OCI-LY3 (cell line): ENCODE data around the gene IAPP.

Source experiments
- H2AFZ ChIP-seq: fragments of 200-600, 300-600 bp; shearing (Covaris generic); 2 replicates; pipeline ENCODE4 v1.6.0; 2014; ENCODE audit warnings: antibody characterized with exemption, low read depth, low read length
- H3K27ac ChIP-seq: fragments of 200-600, 300-600 bp; sonication (generic); 2 replicates; pipeline ENCODE4 v1.5.1; 2014; ENCODE audit warnings: mild to moderate bottlenecking, low read length, moderate library complexity, mixed read lengths
- H3K27me3 ChIP-seq: fragments of 200-600, 300-600 bp; sonication (generic); 2 replicates; pipeline ENCODE4 v1.6.1; 2014; ENCODE audit warnings: low read depth, low read length, mixed read lengths
- H3K36me3 ChIP-seq: fragments of 200-600, 300-600 bp; sonication (generic); replicated peaks from 2 replicates; pipeline ENCODE3; 2014; ENCODE audit warnings: low read depth, low read length, mixed read lengths
- H3K4me1 ChIP-seq: fragments of 300-600, 200-600 bp; sonication (generic); 2 replicates; pipeline ENCODE4 v1.6.1; 2014; ENCODE audit warnings: low read length, mixed read lengths
- H3K4me2 ChIP-seq: fragments of 200-600, 300-600 bp; sonication (generic); 2 replicates; pipeline ENCODE4 v1.6.1; 2014; ENCODE audit warnings: low read length, mixed read lengths
- H3K4me3 ChIP-seq: fragments of 300-600, 200-600 bp; sonication (generic); 2 replicates; pipeline ENCODE4 v1.5.1; 2014; ENCODE audit warnings: antibody characterized with exemption, mild to moderate bottlenecking, low read length, moderate library complexity
- H3K79me2 ChIP-seq: fragments of 300-600, 200-600 bp; shearing (Covaris generic); 2 replicates; pipeline ENCODE4 v1.6.1; 2014; ENCODE audit warnings: mild to moderate bottlenecking, low read length, mixed read lengths
- H3K9ac ChIP-seq: fragments of 300-600, 200-600 bp; shearing (Covaris generic); 2 replicates; pipeline ENCODE4 v1.6.0; 2014; ENCODE audit warnings: mild to moderate bottlenecking, low read length, moderate library complexity
- H3K9me3 ChIP-seq: fragments of 200-600, 300-600 bp; shearing (Covaris generic); 2 replicates; pipeline ENCODE4 v1.6.1; 2014; ENCODE audit warnings: low read length, mixed read lengths; ENCODE audit not compliant: insufficient read depth
- H4K20me1 ChIP-seq: fragments of 200-600, 300-600 bp; sonication (generic); 2 replicates; pipeline ENCODE4 v1.6.1; 2016; ENCODE audit warnings: low read length, mixed read lengths; ENCODE audit not compliant: insufficient read depth
- EZH2phosphoT487 ChIP-seq: fragments of 200-600 bp; shearing (Covaris generic); IDR thresholded peaks from 2 replicates; pipeline ENCODE4 v1.6.1; 2018; ENCODE audit warnings: antibody characterized with exemption, mixed run types, low read depth
- TF ChIP-seq, protein P1 (sequence below): fragments of 200-600, 300-600 bp; sonication (generic); IDR thresholded peaks from 2 replicates; pipeline ENCODE4 v1.5.1; 2014; ENCODE audit warnings: antibody characterized with exemption, low read length, low read depth

The IAPP gene

DNA sequence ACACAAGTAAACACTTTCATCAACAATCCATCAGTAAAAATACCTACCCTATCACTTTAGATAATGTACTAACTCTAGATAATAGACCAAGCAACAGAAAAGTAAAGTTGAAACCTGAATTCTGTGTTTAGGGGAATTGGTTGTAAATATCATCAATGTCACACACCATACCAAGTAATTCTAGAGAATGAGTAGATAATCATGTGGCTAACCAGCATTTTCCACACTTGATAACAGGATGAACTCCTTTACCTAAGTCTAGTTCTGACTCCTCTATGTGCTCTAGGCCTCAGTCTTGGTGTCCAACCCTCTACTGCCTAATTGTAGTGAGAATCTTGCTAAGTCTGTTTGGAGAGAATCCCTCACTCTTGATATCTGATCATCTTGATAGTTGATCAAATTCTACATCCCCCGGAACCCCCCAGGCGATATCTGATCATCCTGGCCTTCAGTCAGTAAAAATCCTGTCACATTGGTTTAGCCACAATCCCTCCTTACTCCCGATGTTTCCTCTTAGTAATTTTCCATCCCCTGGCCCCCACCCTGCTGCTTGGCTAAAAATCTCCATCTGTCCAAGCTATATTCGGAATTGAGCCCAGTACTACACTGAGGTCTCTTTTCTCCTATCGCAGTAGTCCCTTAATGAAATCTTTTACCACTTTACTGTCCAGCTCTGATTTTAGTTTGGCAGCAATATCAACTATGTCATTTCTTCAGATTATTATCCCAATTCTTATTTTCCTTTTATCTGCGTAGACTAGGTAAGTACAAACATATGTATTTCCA lies 34.5 kb upstream of the IAPP start:
- no peaks in the 10 kb centered on the region for H3K79me2 ChIP-seq
- no peak overlapping the region for H2AFZ ChIP-seq
- TF ChIP-seq, protein P1, sequence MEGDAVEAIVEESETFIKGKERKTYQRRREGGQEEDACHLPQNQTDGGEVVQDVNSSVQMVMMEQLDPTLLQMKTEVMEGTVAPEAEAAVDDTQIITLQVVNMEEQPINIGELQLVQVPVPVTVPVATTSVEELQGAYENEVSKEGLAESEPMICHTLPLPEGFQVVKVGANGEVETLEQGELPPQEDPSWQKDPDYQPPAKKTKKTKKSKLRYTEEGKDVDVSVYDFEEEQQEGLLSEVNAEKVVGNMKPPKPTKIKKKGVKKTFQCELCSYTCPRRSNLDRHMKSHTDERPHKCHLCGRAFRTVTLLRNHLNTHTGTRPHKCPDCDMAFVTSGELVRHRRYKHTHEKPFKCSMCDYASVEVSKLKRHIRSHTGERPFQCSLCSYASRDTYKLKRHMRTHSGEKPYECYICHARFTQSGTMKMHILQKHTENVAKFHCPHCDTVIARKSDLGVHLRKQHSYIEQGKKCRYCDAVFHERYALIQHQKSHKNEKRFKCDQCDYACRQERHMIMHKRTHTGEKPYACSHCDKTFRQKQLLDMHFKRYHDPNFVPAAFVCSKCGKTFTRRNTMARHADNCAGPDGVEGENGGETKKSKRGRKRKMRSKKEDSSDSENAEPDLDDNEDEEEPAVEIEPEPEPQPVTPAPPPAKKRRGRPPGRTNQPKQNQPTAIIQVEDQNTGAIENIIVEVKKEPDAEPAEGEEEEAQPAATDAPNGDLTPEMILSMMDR = no peak
- no peak for TF ChIP-seq EZH2phosphoT487
- H4K20me1 ChIP-seq = no peaks in the 10 kb centered on the region
- H3K27ac ChIP-seq = no peak overlapping the region
- H3K4me3 ChIP-seq = no peak overlapping the region
- H3K9ac ChIP-seq = no peak overlapping the region
- no peaks in the 10 kb centered on the region for H3K9me3 ChIP-seq
- H3K36me3 ChIP-seq = no peaks in the 10 kb centered on the region
- no peak overlapping the region for H3K4me2 ChIP-seq
- H3K4me1 ChIP-seq = no peaks in the 10 kb centered on the region
- no peaks in the 10 kb centered on the region for H3K27me3 ChIP-seq

DNA sequence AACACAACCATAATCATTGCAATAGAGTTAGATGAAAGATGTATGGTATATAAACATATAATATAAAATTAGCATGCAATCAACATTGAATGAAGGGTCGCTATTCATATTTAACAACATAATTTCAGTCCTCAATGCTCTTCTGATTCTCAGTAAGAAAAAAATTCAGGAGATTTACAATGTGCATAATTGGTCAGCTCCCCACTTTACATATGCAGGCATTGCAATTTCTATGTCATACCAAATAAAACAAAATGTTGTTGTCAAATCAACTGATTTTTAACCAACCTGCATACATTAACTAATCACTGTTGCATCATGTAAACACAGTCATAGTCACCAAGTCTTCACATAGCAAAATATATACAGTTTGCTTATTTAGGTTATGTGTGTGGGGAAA lies 32.8 kb upstream of the IAPP start:
- no peak overlapping the region for H3K27ac ChIP-seq
- TF ChIP-seq, protein P1 = no peak
- no peak for TF ChIP-seq EZH2phosphoT487

DNA sequence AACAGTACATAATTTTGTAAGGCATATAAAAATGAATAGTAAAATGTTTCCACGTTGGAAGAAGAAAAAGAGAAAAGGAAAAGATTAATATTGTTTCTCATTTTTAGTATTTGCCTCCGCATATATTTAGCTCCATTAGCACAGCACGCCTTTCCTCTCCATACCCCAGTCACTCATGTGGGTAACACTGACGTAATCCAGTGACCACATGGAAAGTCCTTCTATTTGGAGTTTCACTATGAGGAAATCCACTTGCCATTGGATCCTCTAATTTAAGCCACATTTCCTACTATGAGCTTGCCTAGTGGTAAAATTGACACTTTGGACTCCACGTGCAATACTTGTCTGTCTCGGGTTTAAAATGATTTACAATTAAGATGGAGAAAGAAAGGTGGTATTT lies 32.3 kb upstream of the IAPP start:
- H2AFZ ChIP-seq = no peak overlapping the region
- H3K27ac ChIP-seq = no peak overlapping the region
- no peaks in the 10 kb centered on the region for H3K4me1 ChIP-seq
- H3K4me2 ChIP-seq = no peak overlapping the region
- H3K79me2 ChIP-seq = no peaks in the 10 kb centered on the region
- no peaks in the 10 kb centered on the region for H3K36me3 ChIP-seq
- H3K9me3 ChIP-seq = no peaks in the 10 kb centered on the region
- H3K9ac ChIP-seq = no peak overlapping the region
- no peaks in the 10 kb centered on the region for H3K27me3 ChIP-seq
- no peak overlapping the region for H3K4me3 ChIP-seq
- no peaks in the 10 kb centered on the region for H4K20me1 ChIP-seq
- TF ChIP-seq, protein P1 = no peak
- TF ChIP-seq EZH2phosphoT487 = no peak

More for the DNA sequence above, 32.8 kb upstream of the IAPP start:
- Histone ChIP-seq H2AFZ (no peak overlapping the region), H3K27me3 (no peaks in the 10 kb centered on the region), H3K36me3 (no peaks in the 10 kb centered on the region), H4K20me1 (no peaks in the 10 kb centered on the region), H3K9ac (no peak overlapping the region), H3K9me3 (no peaks in the 10 kb centered on the region), H3K79me2 (no peaks in the 10 kb centered on the region), H3K4me2 (no peak overlapping the region), H3K4me1 (no peaks in the 10 kb centered on the region), H3K4me3 (no peak overlapping the region)

DNA sequence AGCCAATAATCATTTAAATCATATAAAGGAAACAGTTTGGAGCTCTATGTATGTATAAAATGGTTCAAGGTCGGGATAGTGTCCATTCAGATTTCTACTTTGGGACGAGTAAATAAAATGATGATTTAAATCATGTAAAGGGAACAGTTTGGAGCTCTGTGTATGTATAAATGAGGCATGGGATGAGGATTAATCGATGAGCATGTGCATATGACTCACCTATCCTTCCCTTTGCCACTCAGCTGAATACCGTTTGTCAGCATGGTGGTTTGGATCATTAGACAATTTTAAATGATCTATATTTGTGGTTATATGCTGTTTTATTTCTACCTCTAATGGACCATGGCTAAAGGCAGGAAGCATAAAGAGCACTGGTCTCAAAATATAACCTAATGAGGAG lies 30.9 kb upstream of the IAPP start:
- Histone ChIP-seq H2AFZ (no peak overlapping the region), H3K27ac (no peak overlapping the region), H3K4me1 (no peaks in the 10 kb centered on the region), H3K79me2 (no peaks in the 10 kb centered on the region), H4K20me1 (no peaks in the 10 kb centered on the region), H3K9ac (no peak overlapping the region), H3K4me2 (no peak overlapping the region), H3K27me3 (no peaks in the 10 kb centered on the region), H3K9me3 (no peaks in the 10 kb centered on the region), H3K36me3 (no peaks in the 10 kb centered on the region), H3K4me3 (no peak overlapping the region)
- TF ChIP-seq, protein P1 = no peak
- no peak for TF ChIP-seq EZH2phosphoT487
